CD4-positive, alpha-beta T cell treated with Interleukin-21 for 1 hour (primary cell): ENCODE data around the gene MTMR11.
"Not testable (repeated sequence)": the region's sequence is repeated elsewhere in the genome, so short reads cannot be mapped to it uniquely, and the experiment has no call there.

Experiments used
- DNase-seq: peaks from one replicate; pipeline ENCODE4 v3.0.0-alpha.2; 2020

MTMR11 gene

GRCh38 chr1:149936170-149936991 lies at the start of gene MTMR11:
TSS of gene MTMR11 (minus strand) at chr1:149936879. CDS start at chr1:149936647, 232 bp downstream.
- DNase-seq, result no peak

- DNase-seq, result no peak
Measured at GRCh38 chr1:149979972-149980540, 43.4 kb upstream of the MTMR11 start.

GRCh38 chr1:149979245-149979971 lies 42.7 kb upstream of the MTMR11 start:
- DNase-seq, result no peak

GRCh38 chr1:149978547-149979023 lies 41.9 kb upstream of the MTMR11 start:
- no peak for DNase-seq

GRCh38 chr1:149977345-149977744 lies 40.7 kb upstream of the MTMR11 start:
- DNase-seq, result no peak

- DNase-seq, result no peak
Measured at GRCh38 chr1:149972547-149972946, 35.9 kb upstream of the MTMR11 start.

GRCh38 chr1:149967646-149968045 lies 31.0 kb upstream of the MTMR11 start:
- DNase-seq, result no peak

- DNase-seq, result no peak
Measured at GRCh38 chr1:149967041-149967440, 30.4 kb upstream of the MTMR11 start.

GRCh38 chr1:149966405-149966804 lies 29.7 kb upstream of the MTMR11 start:
- DNase-seq, result no peak

GRCh38 chr1:149965440-149965839 lies 28.8 kb upstream of the MTMR11 start:
- DNase-seq, result no peak

GRCh38 chr1:149963358-149963757 lies 26.7 kb upstream of the MTMR11 start:
- DNase-seq, result no peak

- no peak for DNase-seq
Measured at GRCh38 chr1:149962736-149963135, 26.1 kb upstream of the MTMR11 start.

- peak; percentile 73 for DNase-seq
Measured at GRCh38 chr1:149962039-149962647, 25.5 kb upstream of the MTMR11 start.

- not testable (repeated sequence) for DNase-seq
Measured at GRCh38 chr1:149957548-149957947, 20.9 kb upstream of the MTMR11 start.

- no peak for DNase-seq
Measured at GRCh38 chr1:149949911-149950310, 13.2 kb upstream of the MTMR11 start.

GRCh38 chr1:149945206-149945605 lies 8.5 kb upstream of the MTMR11 start:
- no peak for DNase-seq

- DNase-seq, result no peak
Measured at GRCh38 chr1:149942885-149943284, 6.2 kb upstream of the MTMR11 start.

- no peak for DNase-seq
Measured at GRCh38 chr1:149942207-149942606, 5.5 kb upstream of the MTMR11 start.

- no peak for DNase-seq
Measured at GRCh38 chr1:149940427-149940826, 3.7 kb upstream of the MTMR11 start.

- DNase-seq, result not testable (repeated sequence)
Measured at GRCh38 chr1:149938668-149939003, 2.0 kb upstream of the MTMR11 start.

GRCh38 chr1:149937759-149938158 lies 1.1 kb upstream of the MTMR11 start:
- no peak for DNase-seq

GRCh38 chr1:149936992-149937705 lies 470 bp upstream of the MTMR11 start:
- DNase-seq, result no peak

GRCh38 chr1:149934356-149934755 lies 2.3 kb downstream of the MTMR11 start:
- no peak for DNase-seq
